ENCODE results near the gene SLC25A13. TPM values are rescaled to one million over a fixed set of nuclear protein-coding genes. Genes with fewer than 3 reads are reported as not detected.

Gene SLC25A13
- polyA plus RNA-seq, 1 of the 3 experiments (the other 2 are of a cell fraction) = 16.0 TPM

- TF ChIP-seq, protein P1, sequence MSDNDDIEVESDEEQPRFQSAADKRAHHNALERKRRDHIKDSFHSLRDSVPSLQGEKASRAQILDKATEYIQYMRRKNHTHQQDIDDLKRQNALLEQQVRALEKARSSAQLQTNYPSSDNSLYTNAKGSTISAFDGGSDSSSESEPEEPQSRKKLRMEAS (IDR thresholded peaks at IDR 0.05; ENCODE audit: low read depth) = no peak
- TF ChIP-seq, protein P2, sequence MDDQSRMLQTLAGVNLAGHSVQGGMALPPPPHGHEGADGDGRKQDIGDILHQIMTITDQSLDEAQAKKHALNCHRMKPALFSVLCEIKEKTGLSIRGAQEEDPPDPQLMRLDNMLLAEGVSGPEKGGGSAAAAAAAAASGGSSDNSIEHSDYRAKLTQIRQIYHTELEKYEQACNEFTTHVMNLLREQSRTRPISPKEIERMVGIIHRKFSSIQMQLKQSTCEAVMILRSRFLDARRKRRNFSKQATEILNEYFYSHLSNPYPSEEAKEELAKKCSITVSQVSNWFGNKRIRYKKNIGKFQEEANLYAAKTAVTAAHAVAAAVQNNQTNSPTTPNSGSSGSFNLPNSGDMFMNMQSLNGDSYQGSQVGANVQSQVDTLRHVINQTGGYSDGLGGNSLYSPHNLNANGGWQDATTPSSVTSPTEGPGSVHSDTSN (IDR thresholded peaks at IDR 0.05) = no peak
Observed at GRCh38 chr7:96305915-96306314, 16.0 kb downstream of the SLC25A13 start (continued).

- CTCF ChIA-PET = interaction anchor here (1.0 to 1.5 kb wide), 4 partner anchors 9 to 229 kb away, joined by 3 read pairs; no protein-coding TSS in a partner anchor
- POLR2A ChIA-PET = no interaction called here
- no peak overlapping the region for H2AFZ ChIP-seq (ENCODE audit: low read depth)
- H3K27me3 ChIP-seq (ENCODE audit: insufficient read depth) = no peaks in the 10 kb centered on the region
- 62% methylated on average over 3 of the region's 3 CpGs for WGBS (ENCODE audit: low lambda C conversion rate)
- H3K9me3 ChIP-seq = no peaks in the 10 kb centered on the region
- no peak for DNase-seq
- TF ChIP-seq, protein P2 (IDR thresholded peaks at IDR 0.05) = peak; percentile 64; the same call in 1 of the 2 replicates
- TF ChIP-seq NFIC (IDR thresholded peaks at IDR 0.05; ENCODE audit: borderline replicate concordance) = 0 out of 2 replicates have a peak, but pooled peaks have one; percentile 17
- no peak for TF ChIP-seq POLR2AphosphoS5 (IDR thresholded peaks at IDR 0.05; ENCODE audit: low read depth, low read length)
- H3F3A ChIP-seq (replicated peaks; ENCODE audit: insufficient read depth) = peaks cover 26% of the 10 kb centered on the region
- H3K4me3 ChIP-seq (ENCODE audit: low read depth in 2 of 2, low read length in 1 of 2) = no peak overlapping the region
- H3K79me2 ChIP-seq (ENCODE audit: insufficient read depth) = peaks cover 53% of the 10 kb centered on the region; the same call in 1 of the 2 replicates
- H3K9ac ChIP-seq = no peak overlapping the region
- H3K4me1 ChIP-seq (ENCODE audit: control insufficient read depth in 1 of 2, insufficient read depth in 2 of 2, low read depth in 1 of 2, low read length in 1 of 2) = peaks cover 13 to 15% of the 10 kb centered on the region in 2 experiments
- H3K4me2 ChIP-seq = peak overlapping the region; percentile 16
- peaks cover 0 to 4% of the 10 kb centered on the region in 2 experiments for H3K36me3 ChIP-seq (replicated peaks in 1 of 2; ENCODE audit: control insufficient read depth in 1 of 2, insufficient read depth in 2 of 2, low read length in 1 of 2)
- H3K27ac ChIP-seq (ENCODE audit: low read depth in 2 of 2, low read length in 1 of 2) = peak overlapping the region in 1 of 2 experiments; percentile 63; a peak in 2 of 4 replicates
- H4K20me1 ChIP-seq (ENCODE audit: insufficient read depth) = peaks cover 89% of the 10 kb centered on the region
- no peaks in the 10 kb centered on the region for H3K9me2 ChIP-seq
Observed at GRCh38 chr7:96304573-96304972, 17.3 kb downstream of the SLC25A13 start.

DNA sequence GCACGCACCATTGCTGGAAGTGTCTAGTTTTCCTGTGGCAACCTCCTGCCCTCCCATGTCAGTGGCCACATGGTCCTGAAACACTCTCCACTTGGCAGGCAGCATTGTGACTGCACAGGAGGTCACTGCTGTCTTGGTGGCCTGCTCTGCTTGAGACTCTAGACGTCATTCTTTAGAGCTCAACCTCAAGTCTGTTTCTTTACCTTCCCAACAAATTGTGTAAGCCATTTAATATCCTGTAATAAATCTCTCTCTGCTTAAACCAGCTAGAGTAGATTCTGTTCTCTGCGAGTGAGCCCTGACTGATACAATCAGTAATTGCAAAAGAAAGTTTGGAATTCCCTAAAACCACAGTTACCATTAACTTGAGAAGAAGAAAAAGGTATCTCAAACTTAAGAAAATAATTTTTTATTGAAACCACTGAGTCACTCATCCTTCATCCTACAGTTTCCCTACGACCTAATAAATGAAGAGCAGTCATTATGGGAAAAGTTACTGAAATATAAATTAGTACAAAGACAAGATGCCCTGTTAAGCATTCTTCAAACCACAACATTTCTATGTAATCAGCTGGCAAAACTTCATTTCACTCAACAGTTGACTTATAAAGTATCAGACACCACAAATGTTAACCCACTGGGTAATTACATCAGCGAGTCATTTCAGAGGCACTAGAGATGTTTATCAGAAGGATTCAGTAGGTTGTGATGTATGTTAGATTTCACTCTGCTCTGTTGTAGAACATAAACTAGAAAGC is 18.0 kb downstream of the SLC25A13 start:
- Histone ChIP-seq H3K4me3 (ENCODE audit: low read depth in 2 of 2, low read length in 1 of 2) (no peak overlapping the region), H3K27ac (ENCODE audit: low read depth in 2 of 2, low read length in 1 of 2) (peak overlapping the region in 1 of 2 experiments; percentile 63; a peak in 3 of 4 replicates), H2AFZ (ENCODE audit: low read depth) (no peak overlapping the region), H3K27me3 (ENCODE audit: insufficient read depth) (no peaks in the 10 kb centered on the region), H3K9me3 (no peaks in the 10 kb centered on the region), H3K36me3 (replicated peaks in 1 of 2; ENCODE audit: control insufficient read depth in 1 of 2, insufficient read depth in 2 of 2, low read length in 1 of 2) (no peaks in the 10 kb centered on the region), H3F3A (replicated peaks; ENCODE audit: insufficient read depth) (peaks cover 26% of the 10 kb centered on the region), H3K9me2 (no peaks in the 10 kb centered on the region), H3K9ac (no peak overlapping the region), H4K20me1 (ENCODE audit: insufficient read depth) (peaks cover 88% of the 10 kb centered on the region), H3K4me1 (ENCODE audit: control insufficient read depth in 1 of 2, insufficient read depth in 2 of 2, low read depth in 1 of 2, low read length in 1 of 2) (peaks cover 13 to 15% of the 10 kb centered on the region in 2 experiments), H3K4me2 (peak overlapping the region; percentile 16), H3K79me2 (ENCODE audit: insufficient read depth) (peaks cover 53% of the 10 kb centered on the region; the same call in 1 of the 2 replicates)
- 41% methylated on average over 5 of the region's 5 CpGs for WGBS (ENCODE audit: low lambda C conversion rate)
- ChIA-PET CTCF (interaction anchor here (1.2 to 1.4 kb wide), 2 partner anchors 25 to 41 kb away, joined by 3 read pairs; no protein-coding TSS in a partner anchor), POLR2A (no interaction called here)
- no peak for DNase-seq
- TF ChIP-seq, protein P1 (IDR thresholded peaks at IDR 0.05; ENCODE audit: low read depth) = no peak
- TF ChIP-seq JUND (IDR thresholded peaks at IDR 0.05) (peak; percentile 75), FOXM1 (IDR thresholded peaks at IDR 0.05; ENCODE audit: low read depth) (no peak), FOSL2 (IDR thresholded peaks at IDR 0.05; ENCODE audit: borderline replicate concordance, low read depth) (peak; percentile 42), RXRA (IDR thresholded peaks at IDR 0.05; ENCODE audit: borderline replicate concordance, low read depth) (no peak), YY1 (IDR thresholded peaks at IDR 0.05; ENCODE audit: low read depth) (no peak), TEAD4 (IDR thresholded peaks at IDR 0.05; ENCODE audit: borderline replicate concordance, insufficient read depth) (peak; percentile 57; the same call in 1 of the 2 replicates), TCF12 (IDR thresholded peaks at IDR 0.05) (peak; percentile 67), MXI1 (IDR thresholded peaks at IDR 0.05; ENCODE audit: low read depth, low read length) (no peak), MEF2A (IDR thresholded peaks at IDR 0.05; ENCODE audit: borderline replicate concordance, low read depth) (no peak), EP300 (IDR thresholded peaks at IDR 0.05; ENCODE audit: borderline replicate concordance in 1 of 2, low read depth in 1 of 2, low read length in 1 of 2) (peak in 1 of 2 experiments; percentile 69; a peak in 2 of 4 replicates), NRF1 (IDR thresholded peaks at IDR 0.05; ENCODE audit: low read depth, low read length) (no peak)
- TF ChIP-seq, protein P3, sequence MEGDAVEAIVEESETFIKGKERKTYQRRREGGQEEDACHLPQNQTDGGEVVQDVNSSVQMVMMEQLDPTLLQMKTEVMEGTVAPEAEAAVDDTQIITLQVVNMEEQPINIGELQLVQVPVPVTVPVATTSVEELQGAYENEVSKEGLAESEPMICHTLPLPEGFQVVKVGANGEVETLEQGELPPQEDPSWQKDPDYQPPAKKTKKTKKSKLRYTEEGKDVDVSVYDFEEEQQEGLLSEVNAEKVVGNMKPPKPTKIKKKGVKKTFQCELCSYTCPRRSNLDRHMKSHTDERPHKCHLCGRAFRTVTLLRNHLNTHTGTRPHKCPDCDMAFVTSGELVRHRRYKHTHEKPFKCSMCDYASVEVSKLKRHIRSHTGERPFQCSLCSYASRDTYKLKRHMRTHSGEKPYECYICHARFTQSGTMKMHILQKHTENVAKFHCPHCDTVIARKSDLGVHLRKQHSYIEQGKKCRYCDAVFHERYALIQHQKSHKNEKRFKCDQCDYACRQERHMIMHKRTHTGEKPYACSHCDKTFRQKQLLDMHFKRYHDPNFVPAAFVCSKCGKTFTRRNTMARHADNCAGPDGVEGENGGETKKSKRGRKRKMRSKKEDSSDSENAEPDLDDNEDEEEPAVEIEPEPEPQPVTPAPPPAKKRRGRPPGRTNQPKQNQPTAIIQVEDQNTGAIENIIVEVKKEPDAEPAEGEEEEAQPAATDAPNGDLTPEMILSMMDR (IDR thresholded peaks at IDR 0.05) = no peak
- TF ChIP-seq, protein P4, sequence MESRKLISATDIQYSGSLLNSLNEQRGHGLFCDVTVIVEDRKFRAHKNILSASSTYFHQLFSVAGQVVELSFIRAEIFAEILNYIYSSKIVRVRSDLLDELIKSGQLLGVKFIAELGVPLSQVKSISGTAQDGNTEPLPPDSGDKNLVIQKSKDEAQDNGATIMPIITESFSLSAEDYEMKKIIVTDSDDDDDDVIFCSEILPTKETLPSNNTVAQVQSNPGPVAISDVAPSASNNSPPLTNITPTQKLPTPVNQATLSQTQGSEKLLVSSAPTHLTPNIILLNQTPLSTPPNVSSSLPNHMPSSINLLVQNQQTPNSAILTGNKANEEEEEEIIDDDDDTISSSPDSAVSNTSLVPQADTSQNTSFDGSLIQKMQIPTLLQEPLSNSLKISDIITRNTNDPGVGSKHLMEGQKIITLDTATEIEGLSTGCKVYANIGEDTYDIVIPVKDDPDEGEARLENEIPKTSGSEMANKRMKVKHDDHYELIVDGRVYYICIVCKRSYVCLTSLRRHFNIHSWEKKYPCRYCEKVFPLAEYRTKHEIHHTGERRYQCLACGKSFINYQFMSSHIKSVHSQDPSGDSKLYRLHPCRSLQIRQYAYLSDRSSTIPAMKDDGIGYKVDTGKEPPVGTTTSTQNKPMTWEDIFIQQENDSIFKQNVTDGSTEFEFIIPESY (IDR thresholded peaks at IDR 0.05; ENCODE audit: borderline replicate concordance, low read depth) = no peak
